Hematopoietic multipotent progenitor cell treated with erythropoietin and hydrocortisone succinate and interleukin-3 and kit ligand, for 17 days (in vitro differentiated cells): ENCODE results near the gene SAFB.

Source experiments
- DNase-seq: peaks from one replicate; pipeline ENCODE4 v3.0.0-alpha.2; 2015; ENCODE audit warnings: low spot score

SAFB gene

GRCh38 chr19:5666921-5667610, 44.2 kb downstream of the SAFB start:
- DNase-seq: no peak

- DNase-seq: no peak
Observed at GRCh38 chr19:5667751-5668271, 44.9 kb downstream of the SAFB start.

- no peak for DNase-seq
Observed at GRCh38 chr19:5669212-5669611, 46.3 kb downstream of the SAFB start.

DNA sequence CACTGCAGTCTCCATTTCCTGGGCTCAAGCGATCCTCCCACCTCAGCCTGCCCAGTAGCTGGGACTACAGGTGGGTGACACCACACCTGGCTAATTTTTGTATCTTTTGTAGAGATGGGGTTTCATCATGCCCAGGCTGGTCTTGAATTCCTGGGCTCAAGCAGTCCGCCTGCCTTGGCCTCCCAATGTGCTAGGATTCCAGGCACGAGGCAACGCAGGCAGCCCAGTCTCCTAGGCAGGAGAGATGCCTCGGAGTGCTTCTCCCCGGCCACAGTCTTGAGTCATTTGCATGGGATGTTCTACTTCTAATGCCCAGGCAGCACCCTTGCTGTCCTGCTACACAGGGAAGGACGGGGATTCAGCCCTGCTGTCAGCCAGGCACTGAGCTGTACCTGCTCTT, 48.7 kb downstream of the SAFB start:
- DNase-seq: no peak

GRCh38 chr19:5672708-5673459, 50.0 kb downstream of the SAFB start:
- no peak for DNase-seq

- no peak for DNase-seq
Observed at GRCh38 chr19:5673752-5674151, 50.9 kb downstream of the SAFB start.

- DNase-seq: no peak
Observed at GRCh38 chr19:5674714-5675113, 51.8 kb downstream of the SAFB start.

GRCh38 chr19:5676105-5676771, 53.4 kb downstream of the SAFB start:
- DNase-seq: no peak

DNA sequence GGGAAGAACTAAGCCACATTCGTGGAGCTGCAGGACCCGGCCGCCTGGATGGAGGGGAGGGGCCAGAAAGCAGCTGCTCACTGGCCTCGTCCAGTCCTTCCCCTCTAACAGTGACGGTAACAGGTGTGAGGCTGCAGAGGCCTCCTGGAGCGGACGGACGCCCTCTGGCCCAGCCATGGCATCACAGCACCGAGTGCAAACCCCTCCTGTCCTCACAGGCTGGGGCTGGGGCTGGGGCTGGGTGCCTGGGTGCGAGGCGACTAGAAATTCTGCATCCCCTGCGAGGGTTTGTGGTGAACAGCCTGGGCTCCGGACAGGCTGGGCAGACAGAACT, 53.9 kb downstream of the SAFB start:
- DNase-seq: no peak

DNA sequence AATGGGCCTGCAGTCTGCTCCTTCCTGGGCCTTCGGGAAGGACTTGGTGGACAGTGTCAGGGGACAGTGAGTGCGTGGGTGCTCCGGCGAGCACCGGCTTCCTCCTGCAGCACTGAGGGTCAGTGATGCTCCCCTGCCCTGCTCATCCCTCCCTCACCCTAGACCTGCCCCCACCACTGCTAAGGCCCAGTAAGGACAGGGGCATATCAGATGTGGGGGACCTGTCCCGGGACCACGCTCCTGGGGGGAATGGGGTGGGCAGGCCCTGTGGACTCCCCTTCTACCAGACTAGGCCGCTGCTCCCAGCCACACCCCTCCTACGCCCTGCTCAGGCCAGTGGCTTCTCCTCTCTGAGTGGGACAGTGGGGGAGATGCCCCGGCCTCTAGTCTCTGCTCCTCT, 54.3 kb downstream of the SAFB start:
- DNase-seq: no peak

DNA sequence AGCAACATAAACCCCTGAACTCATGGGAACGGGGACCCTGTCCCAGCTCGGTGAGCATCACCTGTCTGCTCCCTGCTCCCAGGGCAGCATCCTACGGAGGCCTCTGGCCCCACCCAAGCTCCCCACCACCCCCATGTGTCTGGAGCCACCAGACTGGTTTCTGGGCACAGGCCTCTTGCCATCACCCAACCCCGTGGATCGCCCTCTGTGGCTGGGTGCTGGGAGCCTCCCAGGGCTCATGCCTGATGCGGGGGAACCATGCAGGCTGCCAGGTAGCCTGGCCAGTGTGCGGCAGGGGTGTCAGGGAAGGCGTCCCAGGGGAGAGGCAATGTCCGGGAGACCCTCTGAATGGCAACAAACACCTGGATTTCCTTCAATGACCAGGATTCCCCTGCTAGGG, 54.7 kb downstream of the SAFB start:
- no peak for DNase-seq

DNA sequence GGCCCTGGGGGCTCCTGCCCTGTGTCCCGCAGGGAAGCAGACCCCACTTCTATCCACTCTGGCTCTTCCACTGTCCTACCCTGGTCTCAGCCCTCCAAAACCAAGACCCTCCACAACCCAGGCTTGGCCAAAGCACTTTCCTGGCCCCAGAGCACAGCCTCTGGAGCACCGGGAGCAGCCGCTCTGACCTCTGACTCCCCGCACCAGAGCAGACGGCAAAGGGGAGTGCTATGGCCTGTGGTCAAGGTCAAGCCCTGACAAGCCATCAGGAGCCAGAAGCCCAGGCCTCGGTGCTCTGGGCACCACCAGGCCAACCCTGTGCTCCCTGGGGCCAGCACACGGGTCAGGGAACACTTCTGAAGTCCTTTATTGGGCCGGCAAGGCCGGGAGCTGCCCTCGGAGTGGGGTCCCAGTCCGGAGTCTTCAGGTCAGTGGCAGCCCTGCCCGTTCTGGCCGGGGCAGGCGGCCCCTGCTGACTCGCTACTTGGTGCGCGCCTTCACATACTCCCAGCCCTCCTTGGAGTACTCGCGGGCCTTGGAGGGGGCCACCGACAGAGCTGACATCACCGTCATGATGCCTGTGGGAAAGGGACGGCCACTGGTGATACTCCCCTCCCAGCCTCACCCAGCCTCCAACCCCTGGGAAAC, 55.3 kb downstream of the SAFB start:
- DNase-seq: no peak

GRCh38 chr19:5679289-5680083, 56.6 kb downstream of the SAFB start:
- DNase-seq: no peak

GRCh38 chr19:5680084-5680436, 57.2 kb downstream of the SAFB start:
- DNase-seq: no peak

- DNase-seq: peak; percentile 99
Observed at GRCh38 chr19:5680437-5681368, 57.8 kb downstream of the SAFB start, which contains the start of the genes HSD11B1L and MICOS13. TSS of gene HSD11B1L (plus strand) at chr19:5681027. CDS start at chr19:5684833, 3,806 bp downstream. TSS of gene MICOS13 (minus strand) at chr19:5680516. CDS start at chr19:5680486, 30 bp downstream.

DNA sequence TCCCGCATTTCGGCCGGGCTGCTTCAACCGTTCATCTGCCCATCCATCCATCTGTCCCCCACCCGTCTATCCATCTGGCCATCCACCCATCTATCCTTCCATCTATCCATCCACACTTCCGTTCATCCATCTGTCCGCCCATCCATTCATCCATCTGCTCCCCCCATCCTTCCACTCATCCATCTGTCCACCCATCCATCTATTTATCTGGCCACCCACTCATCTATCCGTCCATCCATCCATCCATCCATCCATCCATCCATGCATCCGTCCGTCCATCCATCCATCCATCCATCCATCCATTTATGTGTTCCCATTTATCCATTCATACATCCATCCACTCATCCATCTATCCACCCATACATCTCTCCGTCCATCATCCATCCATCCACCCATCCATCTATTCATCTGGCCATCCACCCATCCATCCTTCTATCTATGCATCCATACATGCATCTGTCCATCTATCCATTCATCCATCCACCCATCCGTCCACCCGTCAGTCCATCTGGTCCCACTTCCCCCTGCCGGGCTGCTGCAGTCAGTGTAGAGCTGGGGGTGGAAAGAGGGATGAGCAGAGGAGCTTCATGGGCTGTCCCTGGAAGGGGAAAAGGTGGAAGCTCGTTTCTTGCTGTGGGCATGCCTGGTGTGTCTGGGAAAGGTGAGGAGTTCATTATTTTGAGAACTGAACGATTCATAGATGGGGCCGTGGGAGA, 58.7 kb downstream of the SAFB start:
- DNase-seq: no peak

- DNase-seq: no peak
Observed at GRCh38 chr19:5682107-5682482, 59.2 kb downstream of the SAFB start.

GRCh38 chr19:5683177-5683886, 60.4 kb downstream of the SAFB start:
- no peak for DNase-seq
